NCI-H2196 treated with DMSO at 0.1 percent for 48 hours (cell line): ENCODE results near the gene PROK1.
A peak's percentile ranks its signal among the peaks of the same experiment; 100 is the strongest.
"Not testable (repeated sequence)": the region's sequence is repeated elsewhere in the genome, so short reads cannot be mapped to it uniquely, and the experiment has no call there.

Experiments used
- DNase-seq: peaks from one replicate; lab custom pipeline; 2025; ENCODE audit not compliant: unreplicated experiment; lab: John Stamatoyannopoulos, UW

Gene PROK1

GRCh38 chr1:110450929-110451328 is at the start of gene PROK1:
Gene PROK1, plus strand, starts transcription at chr1:110451149. Its CDS starts 68 bp downstream, at chr1:110451217.
- no peak for DNase-seq

GRCh38 chr1:110403805-110404204 is 47.1 kb upstream of the PROK1 start:
- no peak for DNase-seq

GRCh38 chr1:110404401-110404800 is 46.5 kb upstream of the PROK1 start:
- no peak for DNase-seq

GRCh38 chr1:110406407-110406806 is 44.5 kb upstream of the PROK1 start:
- not testable (repeated sequence) for DNase-seq

- peak; percentile 78 for DNase-seq
These were observed 43.4 kb upstream of the PROK1 start, which contains the start of gene LAMTOR5 for GRCh38 chr1:110407260-110408210. Gene LAMTOR5, minus strand, starts transcription at chr1:110407694. Its CDS starts 74 bp downstream, at chr1:110407620.

GRCh38 chr1:110408488-110408887 is 42.5 kb upstream of the PROK1 start:
- DNase-seq, result no peak

- DNase-seq, result no peak
These were observed 41.6 kb upstream of the PROK1 start for GRCh38 chr1:110409316-110409715.

GRCh38 chr1:110411173-110411735 is 39.7 kb upstream of the PROK1 start:
- DNase-seq, result no peak

GRCh38 chr1:110412576-110412975 is 38.4 kb upstream of the PROK1 start:
- peak; percentile 12 for DNase-seq

- DNase-seq, result not testable (repeated sequence)
These were observed 37.9 kb upstream of the PROK1 start for GRCh38 chr1:110413045-110413444.

- no peak for DNase-seq
These were observed 32.2 kb upstream of the PROK1 start for GRCh38 chr1:110418729-110419128.

- DNase-seq, result no peak
These were observed 30.8 kb upstream of the PROK1 start for GRCh38 chr1:110420023-110420662.

- DNase-seq, result no peak
These were observed 29.8 kb upstream of the PROK1 start for GRCh38 chr1:110420874-110421793.

GRCh38 chr1:110424699-110425611 is 26.0 kb upstream of the PROK1 start:
- DNase-seq, result no peak

- DNase-seq, result no peak
These were observed 25.3 kb upstream of the PROK1 start for GRCh38 chr1:110425612-110426152.

GRCh38 chr1:110426854-110427253 is 24.1 kb upstream of the PROK1 start:
- DNase-seq, result no peak

GRCh38 chr1:110428946-110429345 is 22.0 kb upstream of the PROK1 start:
- DNase-seq, result no peak

GRCh38 chr1:110430366-110430765 is 20.6 kb upstream of the PROK1 start:
- DNase-seq, result no peak

GRCh38 chr1:110430901-110431300 is 20.0 kb upstream of the PROK1 start:
- DNase-seq, result no peak
